Esophagus muscularis mucosa (tissue), 4 donors: Measurements from ENCODE around the gene TANGO6. TPM values are rescaled to one million over a fixed set of nuclear protein-coding genes. Genes with fewer than 3 reads are reported as not detected.

Source experiments
- DNase-seq: peaks from one replicate; pipeline ENCODE4 v3.0.0-alpha.2; 2017; ENCODE audit errors: extremely low spot score
- H3K27ac ChIP-seq, 4 donors: fragments of 200-600 bp; sonication (generic); replicated peaks in 1 of 4; 1 replicate in 3 of 4; 2 replicates in 1 of 4; pipeline ENCODE4 v1.5.1; 2016 to 2019; ENCODE audit warnings: mild to moderate bottlenecking in 1 of 4
- H3K27me3 ChIP-seq, 4 donors: fragments of 200-600 bp; sonication (generic); one replicate each; pipeline versions ENCODE4 v1.5.1 to v1.6.0; 2016 to 2019
- H3K36me3 ChIP-seq, 4 donors: fragments of 200-600 bp; sonication (generic); one replicate each; pipeline ENCODE4 v1.5.1; 2016 to 2019
- H3K4me1 ChIP-seq, 4 donors: fragments of 200-600 bp; sonication (generic); one replicate each; pipeline ENCODE4 v1.5.1; 2016 to 2019
- H3K4me3 ChIP-seq, 4 donors: fragments of 200-600 bp; sonication (generic); 1 replicate in 2 of 4; 2 replicates in 2 of 4; pipeline ENCODE4 v1.5.1; 2016 to 2019; ENCODE audit warnings: mild to moderate bottlenecking in 4 of 4, moderate library complexity in 1 of 4
- H3K9me3 ChIP-seq, 4 donors: fragments of 200-600 bp; sonication (generic); 1 replicate in 3 of 4; 2 replicates in 1 of 4; pipeline ENCODE4 v1.5.1; 2016 to 2019
- EP300 ChIP-seq: sonication (generic); formaldehyde crosslinking; IDR thresholded peaks from one replicate; pipeline ENCODE4 v1.6.1; 2017; ENCODE audit warnings: antibody characterized with exemption
- POLR2A ChIP-seq: fragments of 450-650 bp; IDR thresholded peaks from one replicate; pipeline ENCODE4 v1.6.1; 2017; ENCODE audit warnings: antibody characterized with exemption, moderate library complexity, mild to moderate bottlenecking, low read depth
- POLR2AphosphoS5 ChIP-seq, 2 donors: sonication (generic); formaldehyde crosslinking; IDR thresholded peaks; one replicate each; pipeline ENCODE4 v1.6.1; 2017; ENCODE audit warnings: antibody characterized with exemption in 2 of 2
- WGBS: methylation state at CpG from one replicate; pipeline ENCODE4 v1.1.5; 2018; 5-methylcytosine and 5-hydroxymethylcytosine counted together
- intact Hi-C: fragments of 100-400 bp; cut with DNase I; formaldehyde crosslinking; loops from one replicate; pipeline ENCODE4 v1.15.1; 2023
- small RNA-seq, 3 donors: library from RNA; depleted of rRNA; stranded (forward); fragments of <200 nt; gene quantifications; one replicate each; pipeline ENCODE3, GENCODE V24; 2016
- total RNA-seq, 4 donors: library from RNA; depleted of rRNA; stranded (reverse); fragments of >200 nt; gene quantifications; one replicate each; pipeline versions ENCODE4 v1.1.0 to v1.2.1, GENCODE V29; 2016
- TF ChIP-seq, protein P1 (sequence below), 3 experiments: fragments of 200-600 bp in 2 of 3; fragments of 450-650 bp in 1 of 3; sonication (generic) in 2 of 3; IDR thresholded peaks; one replicate each; pipeline ENCODE4 v1.5.1; 2017 to 2019; ENCODE audit warnings: antibody characterized with exemption in 3 of 3, mild to moderate bottlenecking in 2 of 3, moderate library complexity in 1 of 3

TANGO6 gene
- total RNA-seq, 4 donors from 2014 or later, result 15.7 to 21.3 (median 18.3) TPM

DNA sequence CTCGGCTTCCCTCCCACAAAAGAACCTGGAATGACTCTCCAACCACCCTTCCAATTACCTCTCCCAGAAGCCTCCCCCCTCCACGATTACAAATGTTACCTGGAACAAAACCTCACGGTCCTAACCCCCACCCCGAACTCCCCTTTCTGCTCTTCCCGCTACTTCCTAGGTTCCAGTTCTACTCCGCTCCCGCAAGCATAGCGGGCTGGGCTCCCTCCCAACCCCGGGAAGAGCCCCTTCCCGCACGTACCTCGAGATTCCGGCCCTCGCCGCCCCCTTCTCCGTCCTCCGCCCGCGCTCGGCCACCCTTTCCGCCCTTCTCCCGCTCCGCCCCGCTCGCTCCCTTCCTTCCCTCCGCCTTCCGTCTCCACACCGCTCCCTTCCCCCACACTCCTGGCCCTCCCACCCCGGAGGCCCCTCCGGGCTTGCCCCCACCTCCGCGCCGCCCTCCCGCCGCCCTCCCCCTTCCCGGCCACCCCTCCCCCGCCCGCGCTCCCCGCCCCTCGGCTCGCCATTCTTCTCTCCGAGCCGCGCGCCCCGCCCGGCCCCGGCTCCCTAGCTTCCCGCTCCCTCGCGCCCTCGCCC is 288.6 kb downstream of the TANGO6 start:
- under 1% methylated on average over 44 of the region's 53 CpGs for WGBS

DNA sequence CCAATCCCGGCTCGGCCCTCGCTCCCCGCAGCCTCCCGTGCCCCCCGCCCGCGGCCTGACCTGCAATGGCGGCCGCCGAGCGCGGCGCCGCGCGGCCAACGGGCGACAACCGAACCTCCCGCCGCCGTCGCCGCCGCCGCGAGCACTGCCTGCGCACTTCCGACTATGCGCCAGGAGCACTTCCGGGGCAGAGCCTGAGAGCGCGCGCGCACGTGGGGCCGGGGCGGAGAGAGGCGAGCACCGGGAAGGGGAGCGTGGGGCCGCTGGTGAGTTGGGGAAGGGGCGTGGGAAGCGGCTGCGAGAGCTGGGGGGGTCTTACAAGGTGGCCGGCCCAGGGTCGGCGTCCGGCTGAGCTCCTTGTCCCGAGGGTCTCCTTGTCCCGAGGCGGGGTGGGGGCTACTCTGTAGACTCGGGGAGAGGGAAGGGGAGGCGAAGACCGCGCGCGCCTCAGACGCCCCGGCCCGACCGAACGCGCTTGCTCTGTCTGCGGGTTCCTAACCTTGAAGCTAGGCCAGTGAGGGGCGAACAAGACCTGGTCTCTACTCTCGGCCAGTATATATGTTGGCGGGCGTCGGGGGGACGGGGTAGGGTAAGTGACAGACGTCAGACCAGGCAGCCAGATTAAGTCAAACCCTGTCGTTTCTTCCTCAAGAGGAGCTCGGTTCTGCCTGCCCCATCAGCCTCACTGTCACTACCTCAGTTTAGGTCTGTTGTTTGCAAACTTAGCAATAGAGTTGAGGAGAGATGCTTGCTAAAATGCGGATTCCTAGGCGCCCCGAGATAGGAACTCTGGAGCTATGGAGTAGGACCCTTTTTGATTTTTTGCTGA is 289.3 kb downstream of the TANGO6 start, which contains the start of the genes CHTF8 and UTP4:
Gene CHTF8, minus strand, starts transcription at position 165 of the 829 bp plus-strand sequence. CDS start 11,130 bp downstream, outside the sequence.
Gene UTP4, plus strand, starts transcription at position 226 of the 829 bp plus-strand sequence. CDS start 811 bp downstream, outside the sequence.
- H3K9me3 ChIP-seq, result no peaks in the 10 kb centered on the region
- H3K4me1 ChIP-seq, result peaks cover 21 to 54% (median 42%) of the 10 kb centered on the region in 4 donors
- intact Hi-C loops, result no loop called here
- H3K27ac ChIP-seq, result peak within 1 kb of the TSS; percentile 91 to 96 (median 95)
- H3K4me3 ChIP-seq, result peak within 1 kb of the TSS; percentile 88 to 99 (median 95)
- 2% methylated on average over 15 of the region's 78 CpGs for WGBS
- TF ChIP-seq POLR2A, result peak; percentile 82
- TF ChIP-seq POLR2AphosphoS5 (IDR thresholded peaks at IDR 0.05), result peak; percentile 96
- TF ChIP-seq, protein P1, sequence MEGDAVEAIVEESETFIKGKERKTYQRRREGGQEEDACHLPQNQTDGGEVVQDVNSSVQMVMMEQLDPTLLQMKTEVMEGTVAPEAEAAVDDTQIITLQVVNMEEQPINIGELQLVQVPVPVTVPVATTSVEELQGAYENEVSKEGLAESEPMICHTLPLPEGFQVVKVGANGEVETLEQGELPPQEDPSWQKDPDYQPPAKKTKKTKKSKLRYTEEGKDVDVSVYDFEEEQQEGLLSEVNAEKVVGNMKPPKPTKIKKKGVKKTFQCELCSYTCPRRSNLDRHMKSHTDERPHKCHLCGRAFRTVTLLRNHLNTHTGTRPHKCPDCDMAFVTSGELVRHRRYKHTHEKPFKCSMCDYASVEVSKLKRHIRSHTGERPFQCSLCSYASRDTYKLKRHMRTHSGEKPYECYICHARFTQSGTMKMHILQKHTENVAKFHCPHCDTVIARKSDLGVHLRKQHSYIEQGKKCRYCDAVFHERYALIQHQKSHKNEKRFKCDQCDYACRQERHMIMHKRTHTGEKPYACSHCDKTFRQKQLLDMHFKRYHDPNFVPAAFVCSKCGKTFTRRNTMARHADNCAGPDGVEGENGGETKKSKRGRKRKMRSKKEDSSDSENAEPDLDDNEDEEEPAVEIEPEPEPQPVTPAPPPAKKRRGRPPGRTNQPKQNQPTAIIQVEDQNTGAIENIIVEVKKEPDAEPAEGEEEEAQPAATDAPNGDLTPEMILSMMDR (IDR thresholded peaks at IDR 0.05), result no peak
- no peak for TF ChIP-seq EP300
- peak; percentile 95 for DNase-seq
- H3K36me3 ChIP-seq, result peaks cover 0 to 28% (median 17%) of the 10 kb centered on the region in 4 donors
- no peaks in the 10 kb centered on the region for H3K27me3 ChIP-seq

More for the DNA sequence above, 288.6 kb downstream of the TANGO6 start:
- Histone ChIP-seq H3K4me1 (peaks cover 21 to 56% (median 43%) of the 10 kb centered on the region in 4 donors), H3K9me3 (no peaks in the 10 kb centered on the region), H3K36me3 (peaks cover 0 to 23% (median 10%) of the 10 kb centered on the region in 4 donors), H3K27me3 (no peaks in the 10 kb centered on the region), H3K4me3 (peak overlapping the region; percentile 88 to 99 (median 95)), H3K27ac (peak overlapping the region; percentile 91 to 96 (median 95))
- TF ChIP-seq, protein P1 (IDR thresholded peaks at IDR 0.05), result no peak
- TF ChIP-seq POLR2AphosphoS5 (IDR thresholded peaks at IDR 0.05), result peak in 1 of 2 donors; percentile 17
- intact Hi-C loops, result no loop called here
- DNase-seq, result no peak

DNA sequence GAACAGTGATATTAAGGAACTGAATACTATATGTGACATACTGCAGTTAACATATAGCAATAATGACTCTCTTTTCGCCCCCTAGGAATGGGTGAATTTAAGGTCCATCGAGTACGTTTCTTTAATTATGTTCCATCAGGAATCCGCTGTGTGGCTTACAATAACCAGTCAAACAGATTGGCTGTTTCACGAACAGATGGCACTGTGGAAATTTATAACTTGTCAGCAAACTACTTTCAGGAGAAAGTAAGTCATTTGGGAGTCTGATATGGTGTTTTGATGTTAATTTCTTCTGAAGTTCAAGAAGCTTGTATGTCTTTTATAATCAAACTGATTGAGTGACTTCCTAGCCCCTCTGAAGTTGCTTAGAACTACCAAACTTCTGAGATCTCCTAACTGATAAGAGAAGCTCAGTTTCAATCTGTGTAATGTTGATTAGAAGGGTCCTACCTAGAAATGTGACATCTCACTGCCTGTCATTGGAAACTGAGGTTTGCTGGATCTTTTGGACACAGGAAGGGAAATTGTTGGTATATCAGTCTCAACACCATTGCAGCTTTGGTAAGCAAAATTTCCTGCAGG is 290.1 kb downstream of the TANGO6 start:
- H3K9me3 ChIP-seq, result no peaks in the 10 kb centered on the region
- no peaks in the 10 kb centered on the region for H3K27me3 ChIP-seq
- DNase-seq, result no peak
- H3K4me3 ChIP-seq, result peak overlapping the region; percentile 88 to 99 (median 95)
- 38% methylated on average over 5 of the region's 5 CpGs for WGBS
- TF ChIP-seq, protein P1 (IDR thresholded peaks at IDR 0.05), result no peak
- TF ChIP-seq POLR2AphosphoS5 (IDR thresholded peaks at IDR 0.05), result no peak
- TF ChIP-seq EP300, result no peak
- no peak for TF ChIP-seq POLR2A
- intact Hi-C loops, result no loop called here
- peaks cover 21 to 48% (median 39%) of the 10 kb centered on the region in 4 donors for H3K4me1 ChIP-seq
- peak overlapping the region in 2 of 4 donors; percentile 94 to 96 for H3K27ac ChIP-seq
- H3K36me3 ChIP-seq, result peaks cover 7 to 28% (median 24%) of the 10 kb centered on the region in 4 donors

Small RNAs within 50 kb of the gene (small RNA-seq; reads per million reads assigned to genes)
- 0 reads per million in 3 donors for gene RF00019
- 0 reads per million in 3 donors for gene RF00066
- 0 reads per million in 3 donors for gene RNU6-898P

Other genes starting within 250 kb of the TANGO6 start
- gene CDH3, start 198.2 kb upstream of the TANGO6 start, total RNA-seq, result under 1 TPM in 3 of 4 donors, not detected in 1; 0.19 to 0.83 (median 0.75) TPM
- gene CDH1, start 106.2 kb upstream of the TANGO6 start, total RNA-seq, result under 1 TPM; 0.17 to 0.83 (median 0.51) TPM